DMS153 (cell line): ENCODE data around the gene SLC5A2.
"Not testable (repeated sequence)": the region's sequence is repeated elsewhere in the genome, so short reads cannot be mapped to it uniquely, and the experiment has no call there.

Experiments
- DNase-seq: peaks from one replicate; lab custom pipeline; 2025; lab: John Stamatoyannopoulos, UW

The SLC5A2 gene

DNA sequence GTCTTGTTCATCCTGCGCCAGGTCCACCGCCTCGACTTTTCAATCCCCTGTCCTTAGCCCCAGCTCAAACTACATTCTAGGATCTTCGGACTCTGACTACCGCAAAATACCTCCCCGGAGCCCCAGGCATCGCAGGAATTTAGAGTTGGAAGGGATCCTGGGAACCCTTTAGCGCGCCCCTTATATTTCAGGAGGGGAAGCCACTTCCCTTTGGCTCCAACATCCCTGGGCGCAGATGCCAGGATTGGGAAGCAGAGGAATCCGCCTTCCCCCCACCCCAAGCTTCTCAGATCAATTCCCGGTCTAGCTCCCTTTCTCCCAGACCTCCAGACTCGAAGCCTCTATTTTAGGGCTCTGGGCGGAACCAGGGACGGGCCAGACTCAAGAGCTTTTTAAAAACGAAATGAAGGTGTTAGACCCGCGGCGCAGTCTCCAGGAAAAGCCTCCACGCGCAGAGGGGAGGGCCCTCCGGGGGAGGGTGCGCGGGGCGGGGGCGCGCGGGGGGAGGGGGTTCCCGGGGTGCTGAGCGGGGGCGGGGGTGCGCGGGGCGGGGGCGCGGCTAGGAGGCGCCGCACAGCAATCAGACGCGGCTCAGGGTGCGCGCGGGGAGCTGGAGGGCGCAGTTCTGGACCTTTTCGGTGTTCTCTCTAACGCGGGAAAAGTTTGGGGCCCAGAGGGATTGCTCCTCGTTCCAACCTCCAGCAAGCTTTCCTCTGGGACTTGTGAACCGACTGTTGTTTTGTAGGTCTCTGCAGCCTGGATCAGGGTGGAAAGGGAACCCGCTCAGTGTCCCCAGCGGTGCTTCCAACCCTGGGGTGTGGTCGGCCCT, 46.4 kb downstream of the SLC5A2 start:
- no peak for DNase-seq

GRCh38 chr16:31529937-31530312, 47.0 kb downstream of the SLC5A2 start:
- no peak for DNase-seq

DNA sequence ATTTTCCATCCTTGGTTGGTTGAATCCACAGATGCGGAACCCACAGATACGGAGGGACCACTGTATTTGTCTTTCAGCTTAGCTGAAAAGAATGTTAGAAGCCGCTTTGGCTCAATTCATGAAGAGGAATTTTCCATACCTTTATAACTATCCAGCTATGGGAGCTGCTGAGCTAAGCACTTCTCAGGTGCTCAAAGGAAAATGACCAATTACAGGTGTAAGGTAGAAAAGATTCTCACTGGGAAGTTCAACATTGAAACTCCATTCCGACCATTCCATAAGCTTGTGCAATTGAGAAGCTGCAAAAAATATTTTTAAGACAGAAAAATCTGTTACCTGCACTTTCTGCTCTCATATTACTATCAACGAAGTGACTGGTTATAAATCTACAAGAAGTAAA, 47.5 kb downstream of the SLC5A2 start:
- DNase-seq = no peak

GRCh38 chr16:31531096-31531495, 48.2 kb downstream of the SLC5A2 start:
- no peak for DNase-seq

- no peak for DNase-seq
These were observed 49.2 kb downstream of the SLC5A2 start for GRCh38 chr16:31532120-31532519.

DNA sequence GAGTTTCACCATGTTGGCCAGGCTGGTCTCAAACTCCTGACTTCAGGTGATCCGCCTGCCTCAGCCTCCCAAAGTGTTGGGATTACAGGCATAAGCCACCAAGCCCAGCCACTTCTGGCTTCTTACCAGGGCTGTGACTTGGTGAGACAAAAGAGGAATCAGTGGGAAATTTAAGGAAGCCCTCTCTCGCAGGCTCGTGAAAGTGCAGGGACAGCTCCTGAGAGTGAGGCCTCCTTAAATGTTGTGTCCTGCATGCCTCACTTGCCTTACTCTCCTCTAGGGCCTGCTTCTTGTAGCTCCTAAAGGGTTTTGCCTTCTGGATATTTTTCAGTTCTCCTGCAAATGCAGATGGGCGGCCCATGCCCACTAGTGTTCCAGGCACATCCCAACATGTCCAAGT, 50.0 kb downstream of the SLC5A2 start:
- no peak for DNase-seq

GRCh38 chr16:31535737-31536136, 52.8 kb downstream of the SLC5A2 start:
- DNase-seq = no peak

- no peak for DNase-seq
These were observed 54.0 kb downstream of the SLC5A2 start for GRCh38 chr16:31536804-31537361.

- no peak for DNase-seq
These were observed 54.7 kb downstream of the SLC5A2 start for GRCh38 chr16:31537362-31538242.

- not testable (repeated sequence) for DNase-seq
These were observed 55.3 kb downstream of the SLC5A2 start for GRCh38 chr16:31538243-31538598.

GRCh38 chr16:31539762-31540161, 56.8 kb downstream of the SLC5A2 start:
- DNase-seq = not testable (repeated sequence)
